Jurkat, Clone E6-1 (cell line): ENCODE measurements around the gene OR10H2.
"Not testable (repeated sequence)": the region's sequence is repeated elsewhere in the genome, so short reads cannot be mapped to it uniquely, and the experiment has no call there.

Experiments used
- DNase-seq: peaks from one replicate; pipeline ENCODE4 v3.0.0-alpha.2; 2011; ENCODE audit warnings: low read depth, low spot score
- H3K4me3 ChIP-seq: 2 replicates; pipeline ENCODE4 v1.5.1; 2011; ENCODE audit warnings: mild to moderate bottlenecking, low read length, control low read depth, moderate library complexity

Gene OR10H2

DNA sequence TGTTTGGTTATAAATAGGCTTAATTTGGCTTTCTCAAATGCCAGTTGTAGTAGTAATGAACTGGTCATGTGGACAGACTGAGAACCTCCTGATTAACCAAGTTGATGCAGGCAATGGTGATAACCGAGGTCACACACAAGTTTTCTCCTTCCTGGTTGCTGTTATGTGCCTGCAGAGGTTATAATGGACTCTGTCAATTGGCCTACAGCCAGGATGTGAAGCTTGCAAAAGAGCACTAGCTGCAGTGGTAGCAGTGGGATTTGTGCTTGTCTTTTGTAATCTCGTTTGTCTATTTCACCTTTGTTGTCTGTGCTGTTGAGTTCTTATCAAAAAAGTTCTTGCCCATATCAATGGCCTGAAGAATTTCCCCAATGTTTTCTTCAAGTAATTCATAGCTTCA lies 30.6 kb downstream of the OR10H2 start:
- H3K4me3 ChIP-seq, result no peak overlapping the region
- no peak for DNase-seq

GRCh38 chr19:15759962-15760565 lies 32.2 kb downstream of the OR10H2 start:
- H3K4me3 ChIP-seq, result no peak overlapping the region
- DNase-seq, result no peak

DNA sequence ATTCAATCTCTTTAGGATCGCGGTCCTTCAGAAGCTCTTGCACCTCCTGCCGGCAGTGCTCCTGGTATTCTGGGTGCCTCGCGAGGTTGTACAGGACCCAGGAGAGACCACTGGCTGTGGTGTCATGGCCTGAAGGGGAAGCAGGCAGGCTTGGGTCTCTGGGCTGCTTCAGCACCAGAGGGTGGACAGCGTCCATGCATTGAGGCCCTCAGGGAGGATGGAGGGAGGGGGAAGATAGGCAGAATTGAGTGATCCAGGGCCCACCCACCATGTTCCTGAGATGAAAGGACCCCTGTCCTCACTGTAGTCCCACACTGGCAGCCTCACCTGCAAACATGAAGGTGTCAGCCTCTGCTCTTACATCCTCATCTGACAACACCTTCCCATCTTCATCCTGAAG lies 41.8 kb downstream of the OR10H2 start:
- no peak for DNase-seq

GRCh38 chr19:15774159-15774558 lies 46.3 kb downstream of the OR10H2 start:
- not testable (repeated sequence) for H3K4me3 ChIP-seq, DNase-seq

More for the DNA sequence above, 41.8 kb downstream of the OR10H2 start:
- no peak overlapping the region for H3K4me3 ChIP-seq

- no peak overlapping the region for H3K4me3 ChIP-seq
- no peak for DNase-seq
Observed at GRCh38 chr19:15775249-15775648, 47.4 kb downstream of the OR10H2 start.

- no peak overlapping the region for H3K4me3 ChIP-seq
- no peak for DNase-seq
Observed at GRCh38 chr19:15776264-15776663, 48.4 kb downstream of the OR10H2 start.

- no peak overlapping the region for H3K4me3 ChIP-seq
- peak; percentile 36 for DNase-seq
Observed at GRCh38 chr19:15776991-15777970, 49.5 kb downstream of the OR10H2 start.
